ENCODE measurements around the gene TPST2.

DNA sequence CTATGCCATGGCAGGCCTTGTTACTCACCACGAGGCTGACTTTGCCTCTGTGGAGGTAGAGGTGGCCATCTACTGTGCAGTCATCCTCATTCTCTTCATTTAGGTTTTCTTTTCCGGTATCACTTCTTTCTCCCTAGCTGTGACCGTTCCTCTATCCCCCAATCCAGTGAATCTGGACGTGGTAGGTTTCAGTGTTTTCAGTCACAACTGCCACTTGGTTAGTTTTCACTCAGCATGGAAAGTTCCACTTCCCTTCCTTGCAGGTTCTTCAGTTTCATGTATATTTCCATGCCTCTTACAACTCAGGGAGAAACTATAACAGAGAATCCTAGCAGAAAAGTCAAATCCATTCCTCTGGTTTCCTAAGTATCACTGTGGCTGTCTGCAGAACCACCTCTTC is 108.2 kb downstream of the TPST2 start:
- no peak for TF ChIP-seq SUZ12 (IDR thresholded peaks at IDR 0.05; ENCODE audit: extremely low read depth, insufficient read depth, insufficient read length)
- no peak for TF ChIP-seq ZNF274 (IDR thresholded peaks at IDR 0.05; ENCODE audit: low read depth, low read length)
- TF ChIP-seq YY1 (IDR thresholded peaks at IDR 0.05; ENCODE audit: insufficient read depth, insufficient read length), result no peak
